Measurements from ENCODE around the gene KCNG2.
A peak's percentile ranks its signal among the peaks of the same experiment; 100 is the strongest.
"Not testable (repeated sequence)": the region's sequence is repeated elsewhere in the genome, so short reads cannot be mapped to it uniquely, and the experiment has no call there.

The KCNG2 gene

DNA sequence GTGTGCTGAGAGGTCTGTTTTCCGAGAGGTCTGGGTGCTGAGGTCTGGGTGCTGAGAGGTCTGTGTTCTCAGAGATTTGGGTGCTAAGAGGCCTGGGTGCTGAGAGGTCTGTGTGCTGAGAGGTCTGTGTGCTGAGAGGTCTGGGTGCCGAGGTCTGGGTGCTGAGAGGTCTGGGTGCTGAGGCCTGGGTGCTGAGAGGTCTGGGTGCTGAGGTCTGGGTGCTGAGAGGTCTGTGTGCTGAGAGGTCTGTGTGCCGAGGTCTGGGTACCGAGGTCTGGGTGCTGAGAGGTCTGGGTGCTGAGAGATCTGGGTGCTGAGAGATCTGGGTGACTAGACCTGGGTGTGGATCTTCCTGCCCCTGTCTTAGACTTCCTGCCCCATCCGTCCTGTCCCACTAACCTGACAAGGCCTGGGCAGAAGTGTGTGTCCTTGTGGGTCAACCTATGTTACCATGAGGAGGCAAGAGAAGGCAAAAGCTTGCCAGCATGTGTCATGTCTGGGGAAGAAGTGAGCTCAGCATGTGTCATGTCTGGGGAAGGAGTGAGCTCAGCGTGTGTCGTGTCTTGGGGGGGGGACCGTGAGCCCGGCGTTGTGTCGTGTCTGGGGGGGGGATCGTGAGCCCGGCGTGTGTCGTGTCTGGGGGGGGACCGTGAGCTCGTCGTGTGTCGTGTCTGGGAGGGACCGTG lies 69.3 kb downstream of the KCNG2 start:
- no peak for DNase-seq

DNA sequence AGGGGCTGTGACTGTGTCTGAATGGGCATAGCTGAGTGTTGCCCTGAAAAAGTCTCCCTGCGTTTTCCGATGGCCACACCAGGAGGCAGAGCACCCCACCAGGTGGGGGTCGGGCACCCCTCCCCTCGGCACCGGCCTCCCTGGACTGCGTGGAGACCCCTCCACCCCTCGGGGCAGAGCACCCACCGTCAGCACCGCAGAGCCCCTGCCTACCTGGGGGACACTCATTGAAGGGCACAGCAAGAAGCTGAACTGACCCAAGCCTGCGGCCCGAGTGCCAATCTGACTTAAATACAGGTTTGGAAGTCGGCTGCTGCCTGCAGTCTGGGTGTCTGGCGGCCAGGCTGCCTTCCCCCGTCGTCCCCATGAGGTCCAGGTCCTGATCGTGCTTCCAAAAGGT lies 69.9 kb downstream of the KCNG2 start:
- no peak for DNase-seq

DNA sequence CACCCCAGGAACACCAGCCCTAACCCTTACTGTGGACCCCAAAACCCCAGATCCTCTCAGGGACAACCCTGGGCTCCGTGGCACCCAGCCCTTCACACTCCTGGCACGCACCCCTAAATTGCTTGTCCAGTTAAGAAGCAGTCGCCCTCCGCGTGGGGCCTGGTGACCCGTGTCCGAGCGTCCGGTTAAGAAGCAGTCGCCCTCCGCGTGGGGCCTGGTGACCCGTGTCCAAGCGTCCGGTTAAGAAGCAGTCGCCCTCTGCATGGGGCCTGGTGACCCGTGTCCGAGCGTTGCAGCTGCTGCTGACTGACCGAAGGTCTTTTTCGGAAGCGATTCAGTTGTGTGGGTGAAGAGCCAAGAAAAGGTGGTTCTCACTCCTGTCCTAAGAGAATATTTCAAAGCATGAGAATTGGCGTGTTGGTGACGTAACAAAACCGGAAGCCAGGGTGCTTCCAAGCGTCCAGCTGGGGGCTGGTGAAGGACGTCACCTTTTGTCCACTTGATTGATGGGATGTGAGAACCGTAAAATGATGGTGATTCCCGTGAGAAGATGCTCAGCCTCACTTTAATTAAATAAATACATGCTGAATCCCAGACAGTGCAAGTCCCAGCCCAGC lies 70.5 kb downstream of the KCNG2 start:
- no peak for DNase-seq

DNA sequence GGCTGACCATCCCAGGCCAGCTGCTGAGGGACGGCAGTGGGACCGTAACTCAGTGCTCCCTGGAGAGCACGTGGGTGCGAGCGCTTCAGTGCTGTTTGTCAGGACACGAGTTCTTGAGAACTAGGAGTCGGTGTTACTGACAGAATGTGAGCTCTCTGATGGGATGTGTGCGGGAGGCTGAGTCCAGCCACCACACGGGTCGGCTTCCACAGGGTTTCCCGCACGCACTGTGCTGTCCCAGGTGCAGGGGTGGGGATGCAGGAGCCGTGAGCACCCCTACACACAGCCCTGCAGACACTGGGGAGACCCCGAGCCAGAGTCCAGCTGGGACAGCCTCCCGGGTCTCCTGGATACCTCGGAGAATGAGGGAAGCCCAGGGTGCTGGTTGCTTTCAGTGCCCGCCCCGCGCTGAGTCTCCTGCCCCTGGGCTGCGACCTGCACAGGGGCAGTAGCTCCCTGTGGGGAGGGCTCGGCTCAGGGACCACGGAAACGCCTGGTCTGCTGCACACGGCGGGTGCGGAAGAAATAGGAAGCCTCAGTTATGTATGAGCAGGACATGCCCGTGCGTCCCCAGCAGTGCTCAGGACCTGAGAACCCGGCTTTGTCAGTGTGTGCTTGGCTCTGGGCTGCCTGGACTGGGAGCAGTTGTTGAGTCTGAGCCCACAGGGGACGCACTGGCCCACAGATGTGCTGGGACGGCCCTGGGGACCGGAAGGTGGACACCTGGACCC lies 71.2 kb downstream of the KCNG2 start:
- DNase-seq: no peak

DNA sequence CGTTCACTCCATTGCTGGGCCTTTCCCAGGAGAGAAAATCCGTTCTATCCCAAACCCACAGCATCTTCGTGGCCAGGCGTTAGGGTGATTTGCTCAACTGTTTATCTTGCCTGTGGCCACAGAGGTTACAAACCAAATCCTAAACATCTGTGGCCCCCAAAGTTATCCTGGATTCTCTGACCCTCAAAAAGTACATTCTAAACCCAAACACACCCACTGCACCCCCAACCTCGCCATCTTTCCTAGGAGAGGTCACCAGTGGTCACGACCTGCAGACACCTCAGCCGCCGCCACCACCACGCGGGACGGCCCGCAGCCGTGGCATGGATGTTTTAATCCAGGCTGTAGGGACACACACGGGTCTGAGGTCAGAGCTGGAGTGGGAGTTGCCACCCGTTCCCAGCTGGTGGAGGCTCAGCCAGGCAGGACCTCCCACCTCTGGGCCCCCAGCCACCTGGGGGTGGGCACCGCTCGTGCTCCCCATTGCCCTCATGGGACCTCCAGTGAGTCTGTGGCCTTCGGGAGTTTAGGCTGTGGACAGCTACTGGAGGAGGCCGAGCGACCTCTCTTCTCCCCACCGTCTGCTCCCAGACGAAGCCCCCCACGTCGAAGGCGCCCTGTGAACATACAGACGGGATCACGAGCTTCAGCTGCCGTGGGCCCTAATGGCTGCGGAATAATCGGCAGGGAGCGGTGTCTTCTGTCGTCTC lies 72.0 kb downstream of the KCNG2 start:
- no peak for DNase-seq

DNA sequence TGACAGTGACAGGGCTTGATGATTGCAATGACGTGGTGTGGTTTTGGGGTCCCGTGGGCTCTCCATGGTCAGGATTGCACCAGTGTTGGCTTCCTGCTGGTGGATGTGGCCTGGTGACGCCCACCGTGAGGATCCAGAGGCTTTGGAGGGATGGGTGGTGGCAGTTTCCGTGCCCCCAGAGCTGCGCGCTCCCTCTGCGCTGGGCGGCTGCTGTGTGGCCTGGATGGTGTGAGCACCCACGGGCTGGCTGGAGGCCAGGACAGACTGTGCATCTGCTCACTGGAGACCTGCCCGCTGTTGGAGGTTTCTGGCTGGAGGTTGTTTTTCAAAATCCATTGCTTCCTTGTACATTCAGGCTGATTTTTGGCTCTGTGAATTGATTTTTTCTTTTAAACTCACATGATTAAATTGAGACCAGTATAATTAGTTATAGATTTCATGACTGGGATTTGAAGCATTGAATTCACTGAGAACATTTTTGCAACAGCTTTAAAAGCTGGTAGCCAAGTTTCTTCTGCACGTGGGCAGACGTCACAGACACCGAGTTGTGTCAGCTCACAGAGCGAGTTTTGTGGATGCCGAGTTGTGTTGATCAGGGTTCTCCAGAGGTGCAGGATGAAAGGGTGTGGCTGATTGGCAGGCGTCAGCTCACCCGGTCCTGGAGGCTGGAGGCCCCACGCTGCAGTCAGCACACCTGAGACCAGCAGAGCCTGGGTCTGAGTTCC lies 72.7 kb downstream of the KCNG2 start:
- DNase-seq: peak in 2 of 56 donors; percentile 18 to 23

DNA sequence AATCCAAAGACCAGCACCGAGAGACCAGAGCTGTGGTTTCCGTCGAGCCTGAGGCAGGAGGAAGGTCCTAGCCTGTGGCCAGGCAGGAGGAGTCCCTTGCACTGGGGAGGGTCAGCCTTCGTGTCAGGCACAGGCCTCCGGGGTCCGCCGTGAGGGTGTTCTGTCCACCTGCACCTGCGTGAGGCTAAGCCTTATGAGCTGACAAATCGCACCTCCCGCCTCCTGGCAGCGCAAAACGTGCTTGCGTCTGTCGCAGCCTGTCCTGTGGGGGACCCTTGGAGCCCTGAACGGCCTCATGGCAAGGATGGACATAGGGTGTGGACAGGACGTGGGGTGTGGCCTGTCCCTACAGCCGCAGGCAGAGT lies 73.3 kb downstream of the KCNG2 start:
- no peak for DNase-seq

DNA sequence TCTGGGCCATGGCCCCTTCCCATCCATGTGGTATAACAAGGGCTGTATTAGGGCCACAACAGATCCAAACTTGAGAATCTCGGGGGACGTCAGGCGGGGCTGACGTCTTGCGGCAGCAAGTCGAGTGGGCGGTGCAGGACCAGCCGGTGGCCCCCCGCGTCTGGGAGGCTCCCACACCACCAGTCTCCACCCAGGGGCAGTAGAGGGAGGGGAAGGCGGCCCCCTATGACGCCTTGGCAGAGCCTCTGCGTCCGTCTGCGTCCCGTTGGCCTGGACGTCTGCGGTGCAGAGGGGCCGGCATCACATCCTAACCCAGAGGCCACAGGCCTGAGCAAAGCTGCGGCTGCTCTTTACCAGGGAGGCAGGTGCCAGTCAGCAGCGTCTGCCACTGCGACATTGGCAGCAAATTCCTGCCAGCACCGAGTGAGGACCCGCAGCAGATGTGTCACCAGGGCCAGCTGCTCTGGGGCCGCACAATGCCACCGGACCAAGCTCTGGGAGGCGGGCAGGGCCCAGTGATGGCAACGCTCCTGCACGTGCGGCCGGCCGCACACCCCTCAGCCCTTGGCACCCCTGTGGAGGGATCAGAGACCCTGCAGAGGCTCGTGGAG lies 73.8 kb downstream of the KCNG2 start:
- DNase-seq: no peak

DNA sequence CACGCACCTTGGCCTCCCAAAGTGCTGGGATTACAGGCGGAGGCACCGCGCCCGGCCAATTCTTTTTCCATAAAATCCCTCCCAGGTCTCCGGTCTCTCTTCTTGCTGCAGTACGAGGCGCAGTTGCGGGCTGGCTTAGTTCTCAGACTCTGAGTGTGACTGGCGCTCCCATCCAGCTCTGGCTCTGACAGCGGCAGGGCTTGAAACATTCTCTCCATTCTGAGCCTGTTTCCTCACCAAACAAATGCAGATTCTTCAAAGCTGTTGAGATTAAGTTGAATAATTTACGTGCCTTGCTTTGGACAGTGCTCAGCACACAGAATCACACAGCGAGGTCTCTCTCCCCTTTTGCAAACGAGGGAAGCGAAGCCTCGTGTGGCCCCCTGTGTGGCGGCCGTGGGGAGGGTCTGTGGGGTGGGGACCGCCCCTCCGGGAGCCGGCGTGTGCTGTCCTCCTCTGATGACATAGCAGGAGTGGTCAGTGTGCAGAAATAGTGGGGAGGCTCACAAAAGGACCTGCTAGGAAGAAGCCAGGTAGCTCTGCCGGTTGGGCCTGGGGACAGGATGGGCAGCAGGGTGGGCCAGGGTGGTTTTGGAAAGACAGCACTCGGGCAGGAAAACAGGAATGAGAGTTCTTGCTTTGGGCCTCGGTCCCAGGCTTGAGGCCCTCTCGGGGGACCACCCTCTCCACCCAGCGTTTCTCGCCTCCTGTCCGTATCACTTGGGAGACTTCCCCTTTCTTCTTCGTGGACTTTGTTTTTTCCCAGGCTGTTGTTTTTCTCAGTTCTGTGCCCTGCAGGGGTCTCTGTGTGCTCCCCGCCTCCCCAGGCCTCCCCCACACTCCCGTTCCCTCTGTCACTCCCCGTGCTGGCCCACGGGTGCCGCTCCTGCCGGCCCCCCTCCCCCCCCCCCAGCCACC lies 75.0 kb downstream of the KCNG2 start:
- DNase-seq: no peak

DNA sequence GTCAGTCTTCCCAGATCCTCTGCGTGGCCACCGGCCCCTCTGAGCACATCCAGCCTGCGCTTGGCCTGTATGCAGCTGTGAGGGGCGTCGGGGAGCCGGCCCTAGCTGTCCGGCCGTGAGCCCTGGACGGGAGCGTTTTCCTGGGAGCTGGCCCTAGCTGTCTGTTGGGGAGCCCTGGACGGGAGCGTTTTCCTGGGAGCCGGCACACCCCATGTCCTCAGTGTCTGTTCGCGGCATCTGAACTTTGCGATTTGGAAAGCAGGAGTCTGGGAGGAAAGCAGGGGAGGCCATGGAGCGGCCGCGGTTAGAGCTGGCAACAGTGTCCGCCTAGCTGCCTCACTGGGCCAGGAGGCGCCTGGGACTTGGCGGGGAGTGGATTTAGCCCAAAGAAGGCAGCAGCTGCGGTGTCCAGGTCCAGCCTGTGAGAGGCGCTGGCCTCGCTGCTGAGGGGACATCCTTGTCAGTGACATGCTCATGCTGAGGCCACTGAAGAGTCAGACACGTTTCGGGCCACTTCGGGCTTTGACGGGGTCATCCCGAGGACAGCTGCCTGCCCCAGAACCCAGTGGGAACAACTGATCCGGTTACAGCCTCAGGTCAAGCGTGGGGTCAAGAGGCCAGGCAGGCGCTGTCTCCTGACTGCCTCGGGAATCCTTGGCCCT lies 75.8 kb downstream of the KCNG2 start:
- no peak for DNase-seq

DNA sequence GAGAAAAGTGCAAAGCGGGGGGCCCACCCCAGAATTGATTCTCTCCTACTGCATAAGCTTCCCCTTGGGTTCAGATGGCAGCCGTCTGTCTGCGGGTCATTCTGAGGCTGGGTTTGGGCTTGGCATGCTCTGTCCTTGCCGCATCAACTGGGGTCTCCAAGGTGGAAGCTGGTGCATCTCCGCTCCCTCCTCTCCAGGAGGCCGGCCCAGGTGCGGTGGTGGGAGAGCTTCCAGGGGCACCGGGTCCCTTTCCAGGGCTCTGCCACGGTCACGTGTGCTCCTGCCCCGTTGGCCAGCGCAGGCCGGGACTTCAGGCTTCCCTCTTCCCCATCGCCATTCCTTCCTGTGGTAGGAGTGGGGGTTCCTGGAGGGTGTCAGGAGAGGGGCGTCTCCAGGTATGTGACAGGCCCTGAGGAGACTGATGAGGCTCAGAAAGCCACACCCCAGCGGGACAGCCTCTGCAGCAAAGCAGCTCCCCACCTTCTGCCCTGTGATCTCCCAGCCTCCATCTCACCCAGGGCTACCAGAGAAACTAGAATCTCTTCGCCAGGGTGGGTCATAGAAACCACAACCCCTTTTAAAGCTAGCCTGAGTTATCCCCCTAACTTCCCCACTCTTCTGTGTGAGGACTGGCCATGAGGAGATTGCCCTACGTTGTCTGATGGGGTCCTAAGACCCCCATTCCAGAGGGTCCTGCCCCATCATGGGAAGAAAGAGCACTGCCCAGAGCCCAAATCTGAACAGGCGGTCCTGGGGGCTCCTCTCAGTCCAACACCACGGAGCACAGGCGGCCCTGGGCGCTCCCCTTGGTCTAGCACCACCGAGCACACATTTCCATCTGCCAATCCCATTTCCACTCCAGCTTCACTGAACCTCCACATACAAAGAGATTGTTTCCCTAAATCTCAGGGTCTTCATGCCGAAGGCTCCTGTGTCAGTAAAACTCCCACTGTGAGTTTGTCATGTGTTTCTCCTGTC lies 77.1 kb downstream of the KCNG2 start:
- no peak for DNase-seq

DNA sequence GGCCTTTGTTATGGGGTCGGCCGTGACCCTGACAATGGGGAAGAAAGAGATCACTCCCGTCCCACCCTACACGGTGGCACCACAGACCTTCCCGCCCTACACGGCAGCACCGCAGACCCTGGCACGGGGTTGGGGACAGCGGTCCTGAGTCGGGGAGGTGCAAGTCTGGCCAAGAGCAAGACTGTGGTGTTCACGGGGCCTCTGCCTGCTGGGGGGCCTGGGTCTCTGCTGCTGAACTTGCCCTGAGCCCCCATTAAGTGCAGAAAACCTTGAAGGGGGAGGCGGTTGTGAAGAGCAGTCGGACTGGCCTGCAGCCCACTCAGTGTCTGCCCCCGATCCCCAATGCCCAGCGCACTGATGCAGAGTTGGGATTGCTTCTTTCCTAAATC lies 77.8 kb downstream of the KCNG2 start:
- no peak for DNase-seq

DNA sequence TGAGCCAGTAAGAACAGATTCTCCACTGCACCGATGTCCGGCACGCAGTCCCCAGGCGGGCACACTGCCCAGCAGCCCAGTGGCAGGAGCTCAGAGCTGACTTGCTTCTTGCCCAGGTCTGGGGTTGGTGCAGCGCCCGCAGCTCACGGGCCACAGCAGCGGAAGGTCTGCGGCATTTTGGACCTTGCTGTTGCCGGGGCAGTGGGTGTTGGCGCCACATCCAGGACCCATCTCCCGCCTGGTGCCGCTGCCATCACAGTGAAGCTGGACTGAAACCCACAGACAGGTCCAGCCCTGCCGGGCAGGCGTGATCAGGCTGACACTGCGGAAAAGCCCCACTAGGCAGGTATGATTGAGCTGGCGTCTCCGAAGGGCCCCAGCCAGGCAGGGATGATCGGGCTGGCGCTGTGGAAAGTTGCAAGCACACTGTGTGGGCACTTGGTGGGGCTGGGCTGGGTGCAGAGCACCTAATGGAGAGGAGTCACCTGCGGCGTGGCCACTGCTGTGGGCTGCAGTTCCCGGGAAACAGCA lies 78.3 kb downstream of the KCNG2 start:
- DNase-seq: peak in 2 of 56 donors; percentile 41

DNA sequence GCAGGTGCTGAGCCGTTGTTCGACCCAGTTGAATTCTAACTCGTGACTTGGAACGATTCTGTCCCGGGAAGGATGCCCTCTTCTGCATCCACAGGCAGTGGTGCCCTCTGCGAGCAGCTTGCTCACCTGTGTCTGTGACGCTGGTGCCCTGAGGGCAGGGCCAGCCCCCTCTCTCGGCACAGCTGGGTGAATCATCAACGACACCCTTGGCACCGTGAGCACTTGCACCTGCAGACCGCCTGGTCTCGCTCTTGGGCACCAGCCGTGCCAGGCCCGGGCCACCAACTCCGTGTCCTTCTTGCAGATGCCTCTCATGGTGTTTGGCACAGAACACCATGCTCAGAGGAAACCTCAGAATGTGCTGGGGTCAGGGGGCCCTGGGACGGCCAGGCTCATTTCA lies 78.8 kb downstream of the KCNG2 start:
- DNase-seq: no peak

DNA sequence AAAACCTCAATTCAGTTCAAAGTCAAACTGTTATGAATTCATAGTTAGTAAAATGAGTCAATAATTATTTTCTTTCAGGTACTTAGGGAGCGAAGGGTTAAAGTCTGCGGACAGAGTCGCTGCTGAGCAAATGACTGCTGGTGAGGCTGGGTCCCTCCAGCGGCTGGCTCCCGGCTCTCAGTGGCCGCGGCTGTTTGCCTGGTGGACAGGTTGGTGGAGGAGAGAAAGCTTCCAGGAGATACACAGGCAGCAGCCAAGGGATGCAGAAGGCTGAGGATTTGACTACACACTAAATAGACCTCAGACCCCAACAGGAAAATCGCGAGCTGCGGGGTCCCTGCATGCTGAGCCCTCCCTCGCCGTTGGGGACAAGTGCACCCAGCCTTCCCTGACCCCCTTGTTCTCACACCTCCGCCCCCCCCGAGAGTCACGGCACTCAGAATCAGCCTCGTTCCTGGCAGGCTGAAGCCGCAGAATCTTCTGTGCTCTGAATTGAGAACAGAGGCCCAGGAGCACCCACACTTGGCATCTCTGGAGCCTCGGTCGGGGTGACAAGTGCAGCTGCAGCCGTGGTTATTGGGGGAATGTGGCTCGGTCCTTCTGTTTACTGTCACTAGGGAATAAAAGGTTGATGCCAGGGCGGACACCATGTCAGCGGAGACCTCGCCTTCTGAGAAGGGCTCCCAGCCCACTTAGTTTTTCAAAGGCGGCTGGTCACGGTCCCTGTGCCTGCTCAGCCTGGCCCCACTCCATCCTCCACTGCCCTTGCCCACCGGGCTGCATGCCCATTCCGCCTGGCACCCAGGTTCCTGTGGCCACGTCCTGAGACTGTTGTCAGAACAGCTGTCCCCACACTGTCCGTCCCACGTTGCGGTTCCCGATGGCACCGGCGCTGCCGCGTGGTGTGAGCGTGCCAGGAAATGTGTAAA lies 79.7 kb downstream of the KCNG2 start:
- DNase-seq: no peak

DNA sequence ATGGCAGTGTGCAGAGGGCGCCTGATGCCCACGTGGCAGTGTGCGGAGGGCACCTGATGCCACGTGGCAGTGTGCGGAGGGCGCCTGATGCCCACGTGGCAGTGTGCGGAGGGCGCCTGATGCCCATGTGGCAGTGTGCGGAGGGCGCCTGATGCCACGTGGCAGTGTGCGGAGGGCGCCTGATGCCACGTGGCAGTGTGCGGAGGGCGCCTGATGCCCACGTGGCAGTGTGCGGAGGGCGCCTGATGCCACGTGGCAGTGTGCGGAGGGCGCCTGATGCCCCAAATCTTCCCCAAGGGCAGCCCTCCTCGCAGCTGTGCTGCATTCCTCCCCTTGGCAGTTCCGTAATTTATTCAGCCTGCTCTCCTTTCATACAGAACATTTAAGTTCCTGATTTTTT lies 80.5 kb downstream of the KCNG2 start:
- DNase-seq: not testable (repeated sequence)
